GM10248 (cell line): ENCODE data around the gene FAM3A.

Experiments used
- CTCF ChIA-PET: fragments of 300-600 bp; sonication (Branson Sonifier 250); formaldehyde crosslinking; extraction: SDS; loops from one replicate; lab custom pipeline; 2021; ENCODE audit warnings: antibody characterized with exemption; lab: Yijun Ruan, JAX
- POLR2A ChIA-PET: fragments of 350-650 bp; sonication (Branson Sonifier 250); formaldehyde crosslinking; extraction: SDS; loops from one replicate; lab custom pipeline; 2020; ENCODE audit warnings: antibody characterized with exemption; lab: Yijun Ruan, JAX
- DNase-seq: peaks from one replicate; pipeline ENCODE4 v3.0.0; 2012; ENCODE audit errors: extremely low spot score
- CTCF ChIP-seq: IDR thresholded peaks from 2 replicates; pipeline ENCODE4 v1.5.1; 2012; ENCODE audit warnings: mild to moderate bottlenecking, low read depth; ENCODE audit errors: extremely low read depth, missing control alignments, control extremely low read depth

Gene FAM3A

GRCh38 chrX:154489182-154489581 lies 26.9 kb downstream of the FAM3A start:
- TF ChIP-seq CTCF, result no peak
- ChIA-PET POLR2A (interaction anchor here (0.6 to 1.8 kb wide), 3 partner anchors 10 to 118 kb away, joined by 3 to 7 read pairs (median 4); partner anchors contain the start of gene LAGE3), CTCF (interaction anchor here (2.1 kb wide), 1 partner anchor 116 kb away, joined by 8 read pairs; no protein-coding TSS in a partner anchor)
- DNase-seq, result no peak

DNA sequence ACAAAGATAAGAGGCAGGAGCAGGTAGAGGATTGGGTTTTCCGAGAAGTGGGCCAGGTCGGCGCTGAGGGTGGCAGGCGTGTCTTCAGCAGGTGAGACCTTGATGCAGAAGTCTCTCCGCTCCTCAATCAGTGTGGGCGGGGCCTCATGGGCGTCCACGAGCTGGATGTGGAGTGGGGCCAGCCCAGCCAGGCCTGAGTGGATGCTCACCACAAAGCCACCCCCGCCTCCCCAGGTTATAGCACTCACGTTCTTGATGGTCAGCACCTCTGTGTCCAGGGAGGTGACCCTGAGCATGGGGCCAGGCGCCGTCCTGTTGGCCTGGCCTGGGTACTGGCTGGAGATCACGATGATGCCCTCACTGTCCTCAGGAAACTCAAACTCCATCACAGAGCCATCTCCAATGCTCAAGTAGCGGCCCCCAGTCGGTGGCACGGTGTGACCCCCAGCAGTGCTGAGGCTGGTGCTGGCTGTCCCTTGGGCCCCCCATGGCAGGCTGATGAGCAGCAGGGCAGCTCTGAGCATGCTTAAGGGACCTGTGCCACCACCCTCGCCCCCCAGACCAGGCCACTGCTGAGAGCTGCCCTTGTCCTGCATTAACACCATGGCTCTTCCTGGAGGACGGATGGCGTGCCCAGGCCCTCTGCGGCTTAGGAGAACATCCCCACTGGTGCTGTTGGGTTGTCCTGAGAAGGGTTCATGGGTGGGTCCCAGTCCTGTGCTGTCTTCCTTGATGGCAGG lies 27.5 kb downstream of the FAM3A start:
- ChIA-PET CTCF (interaction anchor here (1.5 kb wide), 1 partner anchor 8 kb away, joined by 5 read pairs; no protein-coding TSS in a partner anchor), POLR2A (interaction anchor here (0.6 kb wide), 2 partner anchors 10 to 63 kb away, joined by 3 to 4 read pairs; partner anchors contain the start of gene LAGE3)
- TF ChIP-seq CTCF, result no peak
- no peak for DNase-seq

GRCh38 chrX:154487518-154488290 lies 28.3 kb downstream of the FAM3A start:
- TF ChIP-seq CTCF, result no peak
- POLR2A ChIA-PET, result no interaction called here
- no peak for DNase-seq
- CTCF ChIA-PET, result interaction anchor here (1.2 to 1.5 kb wide), 2 partner anchors 9 to 90 kb away, joined by 3 to 5 read pairs; no protein-coding TSS in a partner anchor

- peak; percentile 74 for DNase-seq
- TF ChIP-seq CTCF, result no peak
- ChIA-PET CTCF (interaction anchor here (0.6 to 1.5 kb wide), 4 partner anchors 10 to 89 kb away, joined by 3 to 5 read pairs (median 4); no protein-coding TSS in a partner anchor), POLR2A (no interaction called here)
These were observed 29.4 kb downstream of the FAM3A start, which contains the start of gene UBL4A for GRCh38 chrX:154486396-154487207. TSS of gene UBL4A (minus strand) at chrX:154486615. CDS start at chrX:154486584, 31 bp downstream.

GRCh38 chrX:154486052-154486395 lies 30.0 kb downstream of the FAM3A start:
- DNase-seq, result no peak
- ChIA-PET POLR2A (no interaction called here), CTCF (interaction anchor here (0.6 to 1.2 kb wide), 2 partner anchors 13 to 41 kb away, joined by 3 to 4 read pairs; no protein-coding TSS in a partner anchor)
- no peak for TF ChIP-seq CTCF
